ENCODE data around the gene ATM. TPM values are rescaled to one million over a fixed set of nuclear protein-coding genes. Genes with fewer than 3 reads are reported as not detected.
"Not testable (repeated sequence)": the region's sequence is repeated elsewhere in the genome, so short reads cannot be mapped to it uniquely, and the experiment has no call there.

Gene ATM
- total and polyA plus RNA-seq, 3 experiments from 2014 or later, result 76.0 to 87.1 (median 77.1) TPM

DNA sequence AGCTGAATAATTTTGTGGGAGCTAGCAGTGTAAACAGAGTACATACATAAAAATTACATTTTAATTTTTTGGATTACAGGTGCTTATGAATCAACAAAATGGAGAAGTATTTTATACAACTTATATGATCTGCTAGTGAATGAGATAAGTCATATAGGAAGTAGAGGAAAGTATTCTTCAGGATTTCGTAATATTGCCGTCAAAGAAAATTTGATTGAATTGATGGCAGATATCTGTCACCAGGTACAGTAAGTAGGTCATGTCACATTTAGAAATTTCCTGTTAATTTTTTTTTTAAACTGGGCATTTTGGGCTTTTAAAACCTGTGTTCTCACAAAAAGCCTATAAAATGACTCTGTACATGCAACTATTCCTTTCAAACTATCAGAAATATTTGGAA, 24.0 kb downstream of the ATM start:
- peaks cover 58 to 79% (median 78%) of the 10 kb centered on the region in 3 donors for H3K4me1 Mint-ChIP-seq
- Histone ChIP-seq H3K27me3 (ENCODE audit: insufficient read depth, low read length, poor library complexity, severe bottlenecking) (no peaks in the 10 kb centered on the region), H3K36me3 (ENCODE audit: insufficient read depth, low read length) (peaks cover 29% of the 10 kb centered on the region), H3K4me3 (ENCODE audit: low read length) (no peak overlapping the region), H3K9me3 (ENCODE audit: low read length) (no peaks in the 10 kb centered on the region), H3K27ac (ENCODE audit: low read depth, low read length) (no peak overlapping the region), H3K4me1 (ENCODE audit: insufficient read depth, low read length) (peaks cover 74% of the 10 kb centered on the region)
- H3K27ac Mint-ChIP-seq, result peak overlapping the region; percentile 50 to 95 (median 82)
- peaks cover 27 to 74% (median 36%) of the 10 kb centered on the region in 3 donors for H3K36me3 Mint-ChIP-seq
- H3K4me3 Mint-ChIP-seq, result peak overlapping the region in 2 of 7 donors; percentile 15 to 37
- POLR2A ChIA-PET, result interaction anchor here (1.0 to 2.3 kb wide), 3 partner anchors 10 to 25 kb away, joined by 4 to 14 read pairs (median 5); partner anchors contain the start of gene NPAT
- DNase-seq, result no peak
- CTCF ChIA-PET, result interaction anchor here (1.8 kb wide), 1 partner anchor 43 kb away, joined by 3 read pairs; no protein-coding TSS in a partner anchor
- H3K9me3 Mint-ChIP-seq, result no peaks in the 10 kb centered on the region
- H3K27me3 Mint-ChIP-seq, result no peaks in the 10 kb centered on the region

DNA sequence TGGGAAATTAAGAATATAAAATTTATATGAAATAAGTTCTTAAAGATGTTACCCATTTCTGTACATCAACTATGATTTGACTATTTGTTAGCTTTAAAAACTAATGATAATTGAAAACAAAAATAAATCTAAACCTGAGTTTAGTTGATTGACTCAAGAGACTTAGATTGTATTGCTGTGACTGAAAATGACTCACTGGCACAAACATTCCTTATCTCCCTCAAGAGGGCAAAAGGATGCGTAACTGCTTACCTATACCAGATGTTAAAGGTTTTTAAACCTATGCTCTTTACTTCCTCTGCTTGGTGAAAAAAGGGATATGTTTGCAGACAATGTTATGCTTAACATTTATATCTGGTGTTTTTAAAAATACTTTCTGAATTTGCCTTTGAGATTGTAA, 30.3 kb downstream of the ATM start:
- peaks cover 26% of the 10 kb centered on the region for H3K4me1 ChIP-seq (ENCODE audit: insufficient read depth, low read length)
- H3K27me3 ChIP-seq (ENCODE audit: insufficient read depth, low read length, poor library complexity, severe bottlenecking), result no peaks in the 10 kb centered on the region
- H3K9me3 ChIP-seq (ENCODE audit: low read length), result no peaks in the 10 kb centered on the region
- no peak overlapping the region for H3K4me3 ChIP-seq (ENCODE audit: low read length)
- peaks cover 52% of the 10 kb centered on the region for H3K36me3 ChIP-seq (ENCODE audit: insufficient read depth, low read length)
- Mint-ChIP-seq H3K27ac (peak overlapping the region in 2 of 8 donors; percentile 18 to 66), H3K27me3 (no peaks in the 10 kb centered on the region), H3K4me3 (no peak overlapping the region), H3K36me3 (peaks cover 28 to 89% (median 39%) of the 10 kb centered on the region in 3 donors), H3K4me1 (peaks cover 37 to 66% (median 59%) of the 10 kb centered on the region in 3 donors), H3K9me3 (no peaks in the 10 kb centered on the region)
- CTCF ChIA-PET, result interaction anchor here (0.7 to 1.5 kb wide), 3 partner anchors 19 to 28 kb away, joined by 3 read pairs; no protein-coding TSS in a partner anchor
- POLR2A ChIA-PET, result interaction anchor here (1.2 to 4.0 kb wide), 2 partner anchors 14 to 31 kb away, joined by 3 to 18 read pairs; partner anchors contain the start of genes ATM and NPAT
- DNase-seq, result no peak
- no peak overlapping the region for H3K27ac ChIP-seq (ENCODE audit: low read depth, low read length)

DNA sequence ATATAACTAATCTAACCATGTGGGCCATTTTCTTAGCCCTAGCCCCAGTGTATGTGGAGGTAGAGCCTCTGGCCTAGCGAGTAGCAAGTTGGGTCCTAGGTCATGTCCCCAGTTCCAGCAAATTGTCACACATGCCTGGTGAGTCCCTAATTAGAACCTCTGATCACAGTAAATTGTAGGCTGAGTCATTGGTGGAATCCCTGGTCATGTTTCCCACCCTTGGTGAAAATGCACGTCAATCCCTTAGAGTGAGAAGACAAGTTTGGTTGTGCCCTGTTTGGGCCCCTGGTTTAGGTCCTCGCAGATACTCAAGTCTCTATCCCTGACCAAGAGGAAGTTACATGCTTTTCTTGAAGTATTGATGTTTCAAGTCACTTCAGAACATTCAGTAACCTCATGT, 46.7 kb downstream of the ATM start:
- Mint-ChIP-seq H3K36me3 (peaks cover 23 to 67% (median 33%) of the 10 kb centered on the region in 3 donors), H3K27me3 (no peaks in the 10 kb centered on the region), H3K4me1 (peaks cover 17 to 34% (median 25%) of the 10 kb centered on the region in 3 donors), H3K27ac (peak overlapping the region in 7 of 8 donors; percentile 2 to 84 (median 66)), H3K4me3 (no peak overlapping the region), H3K9me3 (peaks cover 0 to 7% (median 0%) of the 10 kb centered on the region in 5 donors)
- no peaks in the 10 kb centered on the region for H3K4me1 ChIP-seq (ENCODE audit: insufficient read depth, low read length)
- CTCF ChIA-PET, result no interaction called here
- H3K4me3 ChIP-seq (ENCODE audit: low read length), result no peak overlapping the region
- peaks cover 26% of the 10 kb centered on the region for H3K36me3 ChIP-seq (ENCODE audit: insufficient read depth, low read length)
- DNase-seq, result no peak
- POLR2A ChIA-PET, result no interaction called here
- no peaks in the 10 kb centered on the region for H3K9me3 ChIP-seq (ENCODE audit: low read length)
- no peaks in the 10 kb centered on the region for H3K27me3 ChIP-seq (ENCODE audit: insufficient read depth, low read length, poor library complexity, severe bottlenecking)
- H3K27ac ChIP-seq (ENCODE audit: low read depth, low read length), result no peak overlapping the region

DNA sequence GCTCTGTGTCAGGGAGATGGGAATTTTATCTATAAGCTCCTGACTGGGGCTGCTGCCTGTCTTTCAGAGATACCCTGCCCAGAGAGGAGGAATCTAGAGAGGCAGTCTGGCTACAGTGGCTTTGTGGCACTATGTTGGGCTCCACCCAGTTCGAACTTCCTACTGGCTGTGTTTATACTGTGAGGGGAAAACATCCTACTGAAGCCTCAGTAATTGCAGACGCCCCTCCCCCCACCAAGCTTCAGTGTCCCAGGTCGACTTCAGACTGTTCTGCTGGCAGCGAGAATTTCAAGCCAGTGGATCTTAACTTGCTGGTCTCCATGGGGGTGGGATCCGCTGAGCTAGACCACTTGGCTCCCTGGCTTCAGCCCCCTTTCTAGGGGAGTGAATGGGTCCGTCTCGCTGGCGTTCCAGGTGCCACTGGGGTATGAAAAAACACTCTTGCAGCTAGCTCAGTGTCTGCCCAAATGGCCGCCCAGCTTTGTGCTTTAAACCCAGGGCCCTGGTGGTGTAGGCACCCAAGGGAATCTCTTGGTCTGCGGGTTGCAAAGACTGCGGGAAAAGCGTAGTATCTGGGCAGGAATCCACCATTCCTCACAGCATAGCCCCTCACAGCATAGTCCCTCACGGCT, 54.2 kb downstream of the ATM start:
- DNase-seq; H3K27me3 ChIP-seq (ENCODE audit: insufficient read depth, low read length, poor library complexity, severe bottlenecking); H3K4me3 Mint-ChIP-seq; CTCF ChIA-PET; H3K27ac ChIP-seq (ENCODE audit: low read depth, low read length); H3K27me3 Mint-ChIP-seq; H3K9me3 ChIP-seq (ENCODE audit: low read length); H3K4me3 ChIP-seq (ENCODE audit: low read length); H3K9me3 Mint-ChIP-seq: not testable (repeated sequence)
- Histone ChIP-seq H3K4me1 (ENCODE audit: insufficient read depth, low read length) (peaks cover 18% of the 10 kb centered on the region), H3K36me3 (ENCODE audit: insufficient read depth, low read length) (peaks cover 36% of the 10 kb centered on the region)
- POLR2A ChIA-PET, result interaction anchor here (1.5 kb wide), 1 partner anchor 54 kb away, joined by 3 read pairs; the partner anchor contains the start of genes ATM and NPAT
- H3K4me1 Mint-ChIP-seq, result peaks cover 48 to 70% (median 48%) of the 10 kb centered on the region in 3 donors
- H3K36me3 Mint-ChIP-seq, result peaks cover 36 to 92% (median 45%) of the 10 kb centered on the region in 3 donors
- H3K27ac Mint-ChIP-seq, result peak overlapping the region in 2 of 8 donors; percentile 32 to 36

DNA sequence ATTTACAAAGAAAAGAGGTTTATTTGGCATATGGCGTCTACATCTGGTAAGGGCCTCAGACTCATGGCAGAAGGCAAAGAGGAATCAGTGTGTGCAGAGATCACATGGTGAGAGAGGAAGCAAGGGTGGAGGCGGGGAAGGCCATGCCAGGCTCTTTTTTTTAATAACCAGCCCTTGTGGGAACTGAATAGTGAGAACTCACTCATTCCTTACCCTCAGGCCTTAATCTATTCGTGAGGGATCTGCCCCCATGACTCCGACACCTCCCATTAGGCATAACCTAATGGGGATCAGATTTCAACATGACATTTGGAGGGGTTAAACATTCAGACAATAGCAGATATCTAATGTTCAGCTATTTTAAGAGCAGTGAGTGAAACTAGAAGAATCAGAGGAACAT, 55.7 kb downstream of the ATM start:
- H3K27ac ChIP-seq (ENCODE audit: low read depth, low read length), result no peak overlapping the region
- no peak for DNase-seq
- no peak overlapping the region for H3K4me3 Mint-ChIP-seq
- CTCF ChIA-PET, result no interaction called here
- H3K4me3 ChIP-seq (ENCODE audit: low read length), result no peak overlapping the region
- peaks cover 52 to 64% (median 53%) of the 10 kb centered on the region in 3 donors for H3K4me1 Mint-ChIP-seq
- no peaks in the 10 kb centered on the region for H3K27me3 ChIP-seq (ENCODE audit: insufficient read depth, low read length, poor library complexity, severe bottlenecking)
- H3K36me3 Mint-ChIP-seq, result peaks cover 30 to 91% (median 32%) of the 10 kb centered on the region in 3 donors
- POLR2A ChIA-PET, result no interaction called here
- peaks cover 0 to 10% (median 0%) of the 10 kb centered on the region in 5 donors for H3K9me3 Mint-ChIP-seq
- H3K4me1 ChIP-seq (ENCODE audit: insufficient read depth, low read length), result peaks cover 18% of the 10 kb centered on the region
- H3K27ac Mint-ChIP-seq, result peak overlapping the region in 6 of 8 donors; percentile 12 to 81 (median 60)
- no peaks in the 10 kb centered on the region for H3K27me3 Mint-ChIP-seq
- no peaks in the 10 kb centered on the region for H3K9me3 ChIP-seq (ENCODE audit: low read length)
- peaks cover 35% of the 10 kb centered on the region for H3K36me3 ChIP-seq (ENCODE audit: insufficient read depth, low read length)

DNA sequence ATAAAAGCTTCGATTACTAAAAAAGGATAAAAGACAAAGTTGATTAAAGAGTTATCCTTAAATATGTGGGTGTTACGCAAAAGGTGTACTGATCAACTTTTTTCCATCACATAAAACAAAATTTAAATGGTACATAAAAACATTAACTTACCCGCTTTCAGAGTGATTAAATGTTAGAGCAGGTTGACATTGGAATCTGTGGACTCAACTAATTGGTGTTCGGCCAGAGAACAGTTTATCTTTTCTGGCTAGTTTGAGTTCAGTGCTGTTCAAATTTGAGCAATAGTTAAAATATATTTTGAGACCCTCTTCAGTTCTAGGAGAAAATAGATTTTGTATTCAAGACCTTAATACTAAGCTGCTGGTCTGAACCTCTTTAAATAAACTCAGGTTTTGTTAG, 56.1 kb downstream of the ATM start:
- ChIA-PET POLR2A (interaction anchor here (0.8 kb wide), 2 partner anchors 8 to 40 kb away, joined by 3 read pairs; no protein-coding TSS in a partner anchor), CTCF (no interaction called here)
- peaks cover 26 to 90% (median 28%) of the 10 kb centered on the region in 3 donors for H3K36me3 Mint-ChIP-seq
- peaks cover 35% of the 10 kb centered on the region for H3K36me3 ChIP-seq (ENCODE audit: insufficient read depth, low read length)
- H3K4me3 Mint-ChIP-seq, result no peak overlapping the region
- H3K9me3 Mint-ChIP-seq, result peaks cover 0 to 9% (median 0%) of the 10 kb centered on the region in 5 donors
- no peaks in the 10 kb centered on the region for H3K27me3 Mint-ChIP-seq
- peaks cover 50 to 60% (median 51%) of the 10 kb centered on the region in 3 donors for H3K4me1 Mint-ChIP-seq
- H3K9me3 ChIP-seq (ENCODE audit: low read length), result no peaks in the 10 kb centered on the region
- no peak overlapping the region for H3K4me3 ChIP-seq (ENCODE audit: low read length)
- no peak for DNase-seq
- peak overlapping the region in 7 of 8 donors; percentile 48 to 81 (median 73) for H3K27ac Mint-ChIP-seq
- H3K27me3 ChIP-seq (ENCODE audit: insufficient read depth, low read length, poor library complexity, severe bottlenecking), result no peaks in the 10 kb centered on the region
- H3K4me1 ChIP-seq (ENCODE audit: insufficient read depth, low read length), result peaks cover 18% of the 10 kb centered on the region
- no peak overlapping the region for H3K27ac ChIP-seq (ENCODE audit: low read depth, low read length)

DNA sequence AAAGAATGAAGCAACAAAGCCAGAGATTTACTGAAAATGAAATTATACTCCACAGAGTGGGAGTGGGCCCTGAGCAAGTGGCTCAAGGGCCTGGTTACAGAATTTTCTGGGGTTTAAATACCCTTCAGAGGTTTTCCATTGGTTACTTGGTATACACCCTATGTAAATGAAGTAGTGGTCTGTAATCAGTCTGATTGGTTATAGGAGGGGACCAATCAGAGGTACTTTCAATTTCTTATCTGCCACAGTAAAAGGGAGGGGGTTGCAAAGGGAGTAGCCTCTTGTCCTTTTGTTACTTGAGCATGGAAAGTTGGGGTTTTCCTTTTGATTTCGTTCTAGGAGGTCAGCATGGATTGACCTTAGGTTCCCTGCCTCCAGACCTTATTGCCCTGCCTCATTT, 63.5 kb downstream of the ATM start:
- peaks cover 3% of the 10 kb centered on the region for H3K4me1 ChIP-seq (ENCODE audit: insufficient read depth, low read length)
- Mint-ChIP-seq H3K27me3 (no peaks in the 10 kb centered on the region), H3K4me1 (peaks cover 20 to 24% (median 20%) of the 10 kb centered on the region in 3 donors), H3K27ac (peak overlapping the region in 4 of 8 donors; percentile 8 to 76 (median 40)), H3K36me3 (peaks cover 5 to 83% (median 8%) of the 10 kb centered on the region in 3 donors), H3K9me3 (no peaks in the 10 kb centered on the region), H3K4me3 (no peak overlapping the region)
- H3K27ac ChIP-seq (ENCODE audit: low read depth, low read length), result no peak overlapping the region
- peaks cover 59% of the 10 kb centered on the region for H3K36me3 ChIP-seq (ENCODE audit: insufficient read depth, low read length)
- ChIA-PET CTCF (no interaction called here), POLR2A (no interaction called here)
- DNase-seq, result peak in 2 of 5 donors; percentile 1 to 12
- no peak overlapping the region for H3K4me3 ChIP-seq (ENCODE audit: low read length)
- no peaks in the 10 kb centered on the region for H3K27me3 ChIP-seq (ENCODE audit: insufficient read depth, low read length, poor library complexity, severe bottlenecking)
- H3K9me3 ChIP-seq (ENCODE audit: low read length), result no peaks in the 10 kb centered on the region

DNA sequence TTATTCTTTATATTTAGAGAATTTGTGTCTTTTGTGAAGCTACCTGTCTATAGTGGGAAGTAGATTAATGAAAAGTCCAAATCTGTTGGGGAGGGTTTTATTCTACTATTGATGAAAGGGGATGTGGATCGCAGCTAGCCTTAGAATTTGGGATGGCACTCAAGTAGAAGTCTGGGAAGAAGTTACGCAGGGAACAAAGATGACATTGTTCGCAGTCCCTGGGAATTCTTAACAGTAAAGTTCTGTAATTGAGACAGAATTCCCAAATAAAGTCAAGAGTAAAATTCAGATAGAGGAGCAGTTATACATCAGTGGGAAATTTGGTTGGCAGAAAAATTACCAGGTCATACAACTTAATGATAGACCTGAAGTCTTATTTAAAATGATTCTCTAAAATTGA, 64.1 kb downstream of the ATM start:
- Histone ChIP-seq H3K4me3 (ENCODE audit: low read length) (no peak overlapping the region), H3K9me3 (ENCODE audit: low read length) (no peaks in the 10 kb centered on the region), H3K27me3 (ENCODE audit: insufficient read depth, low read length, poor library complexity, severe bottlenecking) (no peaks in the 10 kb centered on the region), H3K27ac (ENCODE audit: low read depth, low read length) (no peak overlapping the region), H3K4me1 (ENCODE audit: insufficient read depth, low read length) (peaks cover 5% of the 10 kb centered on the region), H3K36me3 (ENCODE audit: insufficient read depth, low read length) (peaks cover 62% of the 10 kb centered on the region)
- H3K27me3 Mint-ChIP-seq, result no peaks in the 10 kb centered on the region
- peaks cover 24 to 30% (median 25%) of the 10 kb centered on the region in 3 donors for H3K4me1 Mint-ChIP-seq
- H3K27ac Mint-ChIP-seq, result peak overlapping the region in 6 of 8 donors; percentile 26 to 76 (median 54)
- peaks cover 5 to 85% (median 8%) of the 10 kb centered on the region in 3 donors for H3K36me3 Mint-ChIP-seq
- H3K9me3 Mint-ChIP-seq, result no peaks in the 10 kb centered on the region
- DNase-seq, result no peak
- ChIA-PET POLR2A (no interaction called here), CTCF (no interaction called here)
- H3K4me3 Mint-ChIP-seq, result no peak overlapping the region
